ENCODE results near the gene PRKD1. TPM values are rescaled to one million over a fixed set of nuclear protein-coding genes. Genes with fewer than 3 reads are reported as not detected.

PRKD1 gene
- total RNA-seq, 1 experiment from 2014 or later: 2.7 TPM

DNA sequence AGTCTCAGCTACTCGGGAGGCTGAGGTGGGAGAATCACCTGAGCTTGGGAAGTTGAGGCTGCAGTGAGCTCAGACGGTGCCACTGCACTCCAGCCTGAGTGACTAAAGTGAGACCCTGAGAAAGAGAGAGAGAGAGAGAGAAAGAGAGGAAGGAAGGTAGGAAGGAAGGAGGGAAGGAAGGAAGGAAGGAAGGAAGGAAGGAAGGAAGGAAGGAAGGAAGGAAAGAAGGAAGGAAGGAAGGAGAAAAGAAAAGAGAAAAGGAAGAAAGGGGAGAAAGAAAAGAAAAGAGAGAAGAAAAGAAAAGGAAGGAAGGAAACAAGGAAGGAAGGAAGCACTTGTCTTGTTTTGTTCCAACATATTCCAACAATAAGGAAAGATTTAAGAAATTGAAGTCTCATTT, 7.8 kb downstream of the PRKD1 start:
- no peak overlapping the region for H3K4ac ChIP-seq (ENCODE audit: low read depth, low read length)
- no peak overlapping the region for H2BK20ac ChIP-seq (ENCODE audit: low read depth, low read length, poor library complexity, severe bottlenecking)
- no peak overlapping the region for H2BK5ac ChIP-seq (ENCODE audit: insufficient read length, low read length)
- H3K23ac ChIP-seq (ENCODE audit: insufficient read length, low read depth, low read length): no peak overlapping the region
- H3K18ac ChIP-seq (ENCODE audit: insufficient read length, low read depth, low read length): no peak overlapping the region
- Mint-ChIP-seq H3K4me1 (peaks cover 0 to 5% of the 10 kb centered on the region in 2 experiments; a peak in 2 of 4 replicates), H3K4me3 (no peak overlapping the region), H3K27ac (peak overlapping the region in 1 of 3 experiments; percentile 13; a peak in 1 of 7 replicates), H3K36me3 (ENCODE audit: insufficient read depth in 1 of 3, low read depth in 3 of 3) (no peaks in the 10 kb centered on the region), H3K9me3 (no peaks in the 10 kb centered on the region), H3K27me3 (ENCODE audit: low read depth) (peaks cover 4% of the 10 kb centered on the region)
- no peak for TF ChIP-seq CTCF (conservative IDR thresholded peaks at IDR 0.05)
- no peaks in the 10 kb centered on the region for H3K79me1 ChIP-seq (ENCODE audit: insufficient read depth, low read depth, low read length, poor library complexity, severe bottlenecking)
- H3K79me2 ChIP-seq (ENCODE audit: insufficient read depth, low read length): no peaks in the 10 kb centered on the region
- H3K23me2 ChIP-seq (ENCODE audit: insufficient read length, low read depth, low read length, poor library complexity, severe bottlenecking): no peaks in the 10 kb centered on the region
- H2AK5ac ChIP-seq (ENCODE audit: insufficient read length, low read length): no peak overlapping the region
- no peak overlapping the region for H4K8ac ChIP-seq (replicated peaks; ENCODE audit: insufficient read length, low read depth, low read length)
- H3K4me1 ChIP-seq (ENCODE audit: insufficient read depth, low read length): no peaks in the 10 kb centered on the region
- H3K27ac ChIP-seq (ENCODE audit: insufficient read length, low read depth, low read length): no peak overlapping the region
- H4K91ac ChIP-seq (ENCODE audit: insufficient read length, low read depth, low read length): no peak overlapping the region
- H3K9me3 ChIP-seq (ENCODE audit: control insufficient read depth, low read depth, low read length): no peaks in the 10 kb centered on the region
- no peak overlapping the region for H2BK15ac ChIP-seq (ENCODE audit: low read depth, low read length)
- H3K27me3 ChIP-seq (ENCODE audit: insufficient read depth, low read length): no peaks in the 10 kb centered on the region
- no peak overlapping the region for H4K5ac ChIP-seq (ENCODE audit: insufficient read length, low read depth, low read length)
- H3K14ac ChIP-seq (ENCODE audit: insufficient read depth, low read length): no peak overlapping the region
- H2BK12ac ChIP-seq (ENCODE audit: insufficient read length, low read depth, low read length): no peak overlapping the region
- H4K20me1 ChIP-seq (ENCODE audit: control insufficient read depth, insufficient read depth, insufficient read length): no peaks in the 10 kb centered on the region
- no CpG with 5 or more reads among the region's 2 CpGs for WGBS (ENCODE audit: extremely low coverage, insufficient read length, low lambda C conversion rate)
- H3K56ac ChIP-seq (ENCODE audit: insufficient read length, low read depth, low read length): no peak overlapping the region
- no peak overlapping the region for H3T11ph ChIP-seq (ENCODE audit: low read length)
- H3K9ac ChIP-seq (ENCODE audit: extremely low read depth, insufficient read length, low read length): no peak overlapping the region
- DNase-seq: no peak
- H2AFZ ChIP-seq (ENCODE audit: low read length): no peak overlapping the region
- H3K4me2 ChIP-seq (ENCODE audit: insufficient read depth, insufficient read length, low read length): no peak overlapping the region
- H2BK120ac ChIP-seq (ENCODE audit: low read depth, low read length, poor library complexity, severe bottlenecking): no peak overlapping the region
